DND-41 (cell line): ENCODE measurements around the gene GRK3.

Source experiments
- CTCF ChIP-seq: IDR thresholded peaks from 2 replicates; pipeline ENCODE4 v1.5.1; 2012; ENCODE audit warnings: borderline replicate concordance, low read length, moderate library complexity, mild to moderate bottlenecking; ENCODE audit not compliant: poor library complexity, severe bottlenecking; ENCODE audit errors: extremely low read depth
- EZH2 ChIP-seq: IDR thresholded peaks from 3 replicates; pipeline ENCODE4 v1.6.1; 2012; ENCODE audit warnings: borderline replicate concordance, low read depth, mild to moderate bottlenecking, moderate library complexity, low read length, inconsistent platforms; ENCODE audit not compliant: severe bottlenecking

- no peak for TF ChIP-seq CTCF
- TF ChIP-seq EZH2, result no peak
These were observed 13.1 kb upstream of the GRK3 start for GRCh38 chr22:25551396-25551795.
